Measurements from ENCODE around the gene SYNM. TPM values are rescaled to one million over a fixed set of nuclear protein-coding genes. Genes with fewer than 3 reads are reported as not detected.

SYNM gene
- total RNA-seq, 1 experiment from 2014 or later, result 3.3 TPM

- Histone ChIP-seq H3K4me2 (ENCODE audit: low read length) (no peak overlapping the region), H2AFZ (ENCODE audit: low read depth, low read length, poor library complexity, severe bottlenecking) (no peak overlapping the region), H3K27ac (ENCODE audit: low read depth, low read length) (no peak overlapping the region), H3K9me2 (ENCODE audit: insufficient read depth) (no peaks in the 10 kb centered on the region), H3K27me3 (ENCODE audit: insufficient read depth, low read length) (no peaks in the 10 kb centered on the region), H3K79me2 (ENCODE audit: insufficient read depth, low read length) (no peaks in the 10 kb centered on the region), H3K4me1 (ENCODE audit: control insufficient read depth in 1 of 2, insufficient read depth in 2 of 2, low read length in 2 of 2) (no peaks in the 10 kb centered on the region), H3K9me3 (ENCODE audit: control insufficient read depth in 1 of 2, insufficient read depth in 1 of 2, low read depth in 1 of 2, low read length in 2 of 2) (no peaks in the 10 kb centered on the region), H3K4me3 (replicated peaks in 1 of 2; ENCODE audit: low read depth in 1 of 2, low read length in 2 of 2) (no peak overlapping the region), H3K9ac (ENCODE audit: low read length) (no peak overlapping the region), H3K36me3 (ENCODE audit: control insufficient read depth in 1 of 2, insufficient read depth in 2 of 2, low read length in 2 of 2) (peaks cover 0 to 3% of the 10 kb centered on the region in 2 experiments; a peak in 3 of 4 replicates), H4K20me1 (ENCODE audit: insufficient read depth) (no peaks in the 10 kb centered on the region)
- ChIA-PET CTCF (no interaction called here), RAD21 (ENCODE audit: low non-redundant PET in 1 of 2, low total read pairs in 2 of 2, uncharacterized antibody in 2 of 2, unreplicated experiment in 2 of 2) (no interaction called here), POLR2A (no interaction called here)
- TF ChIP-seq JUND (IDR thresholded peaks at IDR 0.05), result no peak
- no peak for TF ChIP-seq ZFX (IDR thresholded peaks at IDR 0.05)
- no peak for TF ChIP-seq ATF3 (IDR thresholded peaks at IDR 0.05)
- no peak for TF ChIP-seq SRF (IDR thresholded peaks at IDR 0.05; ENCODE audit: low read depth)
- TF ChIP-seq, protein P1, sequence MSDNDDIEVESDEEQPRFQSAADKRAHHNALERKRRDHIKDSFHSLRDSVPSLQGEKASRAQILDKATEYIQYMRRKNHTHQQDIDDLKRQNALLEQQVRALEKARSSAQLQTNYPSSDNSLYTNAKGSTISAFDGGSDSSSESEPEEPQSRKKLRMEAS (IDR thresholded peaks at IDR 0.05), result no peak
- no peak for TF ChIP-seq SIN3A (IDR thresholded peaks at IDR 0.05; ENCODE audit: low read depth)
- no peak for TF ChIP-seq YY1 (IDR thresholded peaks at IDR 0.05; ENCODE audit: extremely low read depth, insufficient replicate concordance, low read depth, low read length)
- no peak for TF ChIP-seq SP1 (IDR thresholded peaks at IDR 0.05; ENCODE audit: low read depth)
- DNase-seq (ENCODE audit: low read depth, low spot score) (no peak), ATAC-seq (no peak)
- intact Hi-C loops (cut with micrococcal nuclease), result no loop called here
- no TSS peak for BruUV-seq (replicated peaks)
These were observed 52.6 kb downstream of the SYNM start for GRCh38 chr15:99157456-99157855.

DNA sequence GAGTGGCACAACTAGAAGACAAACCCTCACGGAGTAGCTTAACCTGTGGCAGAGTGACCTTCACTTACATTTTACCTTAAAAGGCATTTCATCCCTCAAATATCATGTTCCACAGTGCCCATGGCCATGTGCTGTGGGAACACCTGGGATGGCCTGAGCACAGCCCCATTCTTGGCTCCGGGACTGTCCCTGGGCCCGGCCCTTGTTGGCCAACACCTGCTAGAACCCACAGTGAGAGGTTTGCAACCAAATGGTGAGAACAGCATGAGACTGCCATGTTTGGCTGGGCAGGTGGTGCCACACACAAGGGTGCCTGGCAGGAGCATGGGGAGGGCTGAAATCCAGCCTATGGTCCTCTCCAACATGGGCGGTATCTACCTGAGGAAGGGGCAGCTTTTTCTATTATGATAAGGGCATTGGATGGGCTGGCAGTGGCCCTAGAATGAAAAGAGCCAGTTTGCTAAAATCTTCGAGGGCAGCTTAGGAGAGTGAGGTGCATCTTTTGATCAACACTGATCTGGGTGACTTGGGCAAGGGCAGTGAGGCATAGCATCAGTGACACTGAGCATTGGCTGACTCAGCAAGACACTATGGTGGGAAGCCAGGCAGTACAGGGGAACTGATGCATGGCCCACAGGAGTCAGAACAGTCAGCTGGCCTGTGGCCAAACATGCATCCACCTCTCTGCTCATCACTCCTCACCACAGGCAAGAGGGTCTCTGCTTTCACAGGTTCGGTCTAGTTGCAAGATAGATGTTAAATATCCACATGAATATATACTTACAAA is 53.9 kb downstream of the SYNM start:
- Histone ChIP-seq H3K4me3 (replicated peaks in 1 of 2; ENCODE audit: low read depth in 1 of 2, low read length in 2 of 2) (no peak overlapping the region), H4K20me1 (ENCODE audit: insufficient read depth) (no peaks in the 10 kb centered on the region), H3K79me2 (ENCODE audit: insufficient read depth, low read length) (no peaks in the 10 kb centered on the region), H2AFZ (ENCODE audit: low read depth, low read length, poor library complexity, severe bottlenecking) (no peak overlapping the region), H3K4me2 (ENCODE audit: low read length) (no peak overlapping the region), H3K4me1 (ENCODE audit: control insufficient read depth in 1 of 2, insufficient read depth in 2 of 2, low read length in 2 of 2) (no peaks in the 10 kb centered on the region), H3K27ac (ENCODE audit: low read depth, low read length) (no peak overlapping the region), H3K9ac (ENCODE audit: low read length) (no peak overlapping the region), H3K27me3 (ENCODE audit: insufficient read depth, low read length) (no peaks in the 10 kb centered on the region), H3K36me3 (ENCODE audit: control insufficient read depth in 1 of 2, insufficient read depth in 2 of 2, low read length in 2 of 2) (peaks cover 0 to 3% of the 10 kb centered on the region in 2 experiments; a peak in 3 of 4 replicates), H3K9me3 (ENCODE audit: control insufficient read depth in 1 of 2, insufficient read depth in 1 of 2, low read depth in 1 of 2, low read length in 2 of 2) (no peaks in the 10 kb centered on the region), H3K9me2 (ENCODE audit: insufficient read depth) (no peaks in the 10 kb centered on the region)
- no TSS peak for BruUV-seq (replicated peaks)
- DNase-seq (ENCODE audit: low read depth, low spot score), result no peak
- RAD21 ChIA-PET (ENCODE audit: low non-redundant PET in 1 of 2, low total read pairs in 2 of 2, uncharacterized antibody in 2 of 2, unreplicated experiment in 2 of 2), result no interaction called here
- no peak for TF ChIP-seq POLR2AphosphoS5 (IDR thresholded peaks at IDR 0.05; ENCODE audit: low read depth, low read length)
- no peak for TF ChIP-seq CBX3 (IDR thresholded peaks at IDR 0.05; ENCODE audit: low read depth)
- TF ChIP-seq, protein P2, sequence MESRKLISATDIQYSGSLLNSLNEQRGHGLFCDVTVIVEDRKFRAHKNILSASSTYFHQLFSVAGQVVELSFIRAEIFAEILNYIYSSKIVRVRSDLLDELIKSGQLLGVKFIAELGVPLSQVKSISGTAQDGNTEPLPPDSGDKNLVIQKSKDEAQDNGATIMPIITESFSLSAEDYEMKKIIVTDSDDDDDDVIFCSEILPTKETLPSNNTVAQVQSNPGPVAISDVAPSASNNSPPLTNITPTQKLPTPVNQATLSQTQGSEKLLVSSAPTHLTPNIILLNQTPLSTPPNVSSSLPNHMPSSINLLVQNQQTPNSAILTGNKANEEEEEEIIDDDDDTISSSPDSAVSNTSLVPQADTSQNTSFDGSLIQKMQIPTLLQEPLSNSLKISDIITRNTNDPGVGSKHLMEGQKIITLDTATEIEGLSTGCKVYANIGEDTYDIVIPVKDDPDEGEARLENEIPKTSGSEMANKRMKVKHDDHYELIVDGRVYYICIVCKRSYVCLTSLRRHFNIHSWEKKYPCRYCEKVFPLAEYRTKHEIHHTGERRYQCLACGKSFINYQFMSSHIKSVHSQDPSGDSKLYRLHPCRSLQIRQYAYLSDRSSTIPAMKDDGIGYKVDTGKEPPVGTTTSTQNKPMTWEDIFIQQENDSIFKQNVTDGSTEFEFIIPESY (IDR thresholded peaks at IDR 0.05; ENCODE audit: extremely low read depth, insufficient replicate concordance, low read length), result no peak
- no peak for TF ChIP-seq CEBPB (IDR thresholded peaks at IDR 0.05; ENCODE audit: low read depth)
- TF ChIP-seq ZFX (IDR thresholded peaks at IDR 0.05), result no peak
- TF ChIP-seq ZNF274 (IDR thresholded peaks at IDR 0.05; ENCODE audit: low read depth, low read length), result no peak
- TF ChIP-seq FOSL1 (IDR thresholded peaks at IDR 0.05; ENCODE audit: low read depth), result no peak
- no peak for TF ChIP-seq RAD21 (IDR thresholded peaks at IDR 0.05; ENCODE audit: low read depth)
- TF ChIP-seq, protein P3, sequence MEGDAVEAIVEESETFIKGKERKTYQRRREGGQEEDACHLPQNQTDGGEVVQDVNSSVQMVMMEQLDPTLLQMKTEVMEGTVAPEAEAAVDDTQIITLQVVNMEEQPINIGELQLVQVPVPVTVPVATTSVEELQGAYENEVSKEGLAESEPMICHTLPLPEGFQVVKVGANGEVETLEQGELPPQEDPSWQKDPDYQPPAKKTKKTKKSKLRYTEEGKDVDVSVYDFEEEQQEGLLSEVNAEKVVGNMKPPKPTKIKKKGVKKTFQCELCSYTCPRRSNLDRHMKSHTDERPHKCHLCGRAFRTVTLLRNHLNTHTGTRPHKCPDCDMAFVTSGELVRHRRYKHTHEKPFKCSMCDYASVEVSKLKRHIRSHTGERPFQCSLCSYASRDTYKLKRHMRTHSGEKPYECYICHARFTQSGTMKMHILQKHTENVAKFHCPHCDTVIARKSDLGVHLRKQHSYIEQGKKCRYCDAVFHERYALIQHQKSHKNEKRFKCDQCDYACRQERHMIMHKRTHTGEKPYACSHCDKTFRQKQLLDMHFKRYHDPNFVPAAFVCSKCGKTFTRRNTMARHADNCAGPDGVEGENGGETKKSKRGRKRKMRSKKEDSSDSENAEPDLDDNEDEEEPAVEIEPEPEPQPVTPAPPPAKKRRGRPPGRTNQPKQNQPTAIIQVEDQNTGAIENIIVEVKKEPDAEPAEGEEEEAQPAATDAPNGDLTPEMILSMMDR (IDR thresholded peaks at IDR 0.05 in 2 of 3, conservative IDR thresholded peaks at IDR 0.05 in 1 of 3; ENCODE audit: borderline replicate concordance in 1 of 3, insufficient read depth in 1 of 3, low read depth in 2 of 3, low read length in 2 of 3), result no peak
- no peak for ATAC-seq
- intact Hi-C loops (cut with micrococcal nuclease), result no loop called here
- POLR2A ChIA-PET, result no interaction called here
- CTCF ChIA-PET, result no interaction called here

Data from HCT116 (cell line).